Bone marrow (tissue), 2 donors: ENCODE results near the gene GALNT2.

Experiments
- DNase-seq, 2 donors: peaks; one replicate each; lab custom pipeline; 2025; lab: John Stamatoyannopoulos, UW

GALNT2 gene

GRCh38 chr1:230091473-230092231 lies 24.6 kb downstream of the GALNT2 start:
- no peak for DNase-seq

- DNase-seq: no peak
Measured at GRCh38 chr1:230094746-230095145, 27.7 kb downstream of the GALNT2 start.

- no peak for DNase-seq
Measured at GRCh38 chr1:230095938-230096337, 28.9 kb downstream of the GALNT2 start.

- DNase-seq: no peak
Measured at GRCh38 chr1:230097370-230097769, 30.3 kb downstream of the GALNT2 start.

GRCh38 chr1:230098723-230099122 lies 31.7 kb downstream of the GALNT2 start:
- no peak for DNase-seq

GRCh38 chr1:230099465-230099864 lies 32.4 kb downstream of the GALNT2 start:
- no peak for DNase-seq

- no peak for DNase-seq
Measured at GRCh38 chr1:230100932-230101331, 33.9 kb downstream of the GALNT2 start.

GRCh38 chr1:230101556-230101955 lies 34.5 kb downstream of the GALNT2 start:
- DNase-seq: no peak

GRCh38 chr1:230102046-230102445 lies 35.0 kb downstream of the GALNT2 start:
- DNase-seq: no peak

- DNase-seq: no peak
Measured at GRCh38 chr1:230102472-230102871, 35.4 kb downstream of the GALNT2 start.

GRCh38 chr1:230103306-230104173 lies 36.5 kb downstream of the GALNT2 start:
- DNase-seq: no peak

- DNase-seq: peak; percentile 74 to 92
Measured at GRCh38 chr1:230104395-230105244, 37.6 kb downstream of the GALNT2 start.

GRCh38 chr1:230105245-230105753 lies 38.3 kb downstream of the GALNT2 start:
- no peak for DNase-seq

GRCh38 chr1:230105754-230106625 lies 39.0 kb downstream of the GALNT2 start:
- peak in 1 of 2 donors; percentile 30 for DNase-seq

- DNase-seq: no peak
Measured at GRCh38 chr1:230107941-230108340, 40.9 kb downstream of the GALNT2 start.

- no peak for DNase-seq
Measured at GRCh38 chr1:230108580-230108979, 41.5 kb downstream of the GALNT2 start.

- DNase-seq: no peak
Measured at GRCh38 chr1:230109066-230109465, 42.0 kb downstream of the GALNT2 start.

GRCh38 chr1:230109895-230110667 lies 43.0 kb downstream of the GALNT2 start:
- no peak for DNase-seq

GRCh38 chr1:230110971-230111370 lies 43.9 kb downstream of the GALNT2 start:
- no peak for DNase-seq

- peak; percentile 6 to 84 for DNase-seq
Measured at GRCh38 chr1:230112131-230112701, 45.2 kb downstream of the GALNT2 start.
